Endothelial cell of umbilical vein (primary cell): ENCODE data around the gene NAP1L1. TPM values are rescaled to one million over a fixed set of nuclear protein-coding genes. Genes with fewer than 3 reads are reported as not detected.

Experiments
- BruUV-seq: library from RNA; stranded (reverse); fragments of 400-500 nt; replicated peaks from 2 replicates; lab custom pipeline; 2021; lab: Mats Ljungman, UMichigan
- CTCF ChIA-PET: fragments of 300-600, 350-600 bp; sonication (Branson Sonifier 250); formaldehyde crosslinking; loops from one replicate; lab custom pipeline; 2021; ENCODE audit warnings: antibody characterized with exemption, inconsistent platforms; lab: Charles Lee
- POLR2A ChIA-PET: fragments of 300-600, 350-600 bp; sonication (Branson Sonifier 250); formaldehyde crosslinking; loops from one replicate; lab custom pipeline; 2021; ENCODE audit warnings: antibody characterized with exemption, inconsistent platforms; lab: Charles Lee
- DNase-seq: peaks from one replicate; pipeline ENCODE4 v3.0.0-alpha.2; 2011; ENCODE audit warnings: low read depth, low spot score
- FAIRE-seq: peaks from 2 replicates; lab custom pipeline; 2011; peaks lifted over from hg19 to GRCh38; lab: Jason Lieb, UNC
- H2AFZ ChIP-seq: 2 replicates; pipeline ENCODE4 v1.6.0; 2012; ENCODE audit warnings: low read depth, low read length, control low read depth, inconsistent platforms
- H3K27ac ChIP-seq: 2 replicates; pipeline ENCODE4 v1.5.1; 2011; ENCODE audit warnings: low read depth, mild to moderate bottlenecking, control low read depth, low read length, moderate library complexity; ENCODE audit not compliant: insufficient read depth
- H3K27me3 ChIP-seq, 2 experiments: 2 replicates each; pipeline versions ENCODE4 v1.6.0 to v1.6.1; 2011; ENCODE audit warnings: low read length in 2 of 2, mixed read lengths in 1 of 2; ENCODE audit not compliant: control insufficient read depth in 2 of 2, insufficient read depth in 2 of 2
- H3K36me3 ChIP-seq, 2 experiments: 2 replicates in 1 of 2; 3 replicates in 1 of 2; pipeline ENCODE4 v1.5.1; 2011; ENCODE audit warnings: low read length in 2 of 2, mild to moderate bottlenecking in 1 of 2, moderate library complexity in 1 of 2; ENCODE audit not compliant: control insufficient read depth in 2 of 2, insufficient read depth in 2 of 2; ENCODE audit errors: extremely low read depth in 1 of 2
- H3K4me1 ChIP-seq: 3 replicates; pipeline ENCODE4 v1.5.1; 2011; ENCODE audit warnings: mild to moderate bottlenecking, low read length; ENCODE audit not compliant: control insufficient read depth, insufficient read depth; ENCODE audit errors: extremely low read depth
- H3K4me2 ChIP-seq: 2 replicates; pipeline ENCODE4 v1.6.1; 2011; ENCODE audit warnings: low read length, control low read depth, mixed read lengths; ENCODE audit not compliant: insufficient read depth
- H3K4me3 ChIP-seq, 3 experiments: fragments of 200-600 bp in 1 of 3; sonication (generic), shearing (Covaris generic) in 1 of 3; replicated peaks in 1 of 3; 2 replicates each; pipeline ENCODE4 v1.5.1; 2011 to 2016; ENCODE audit warnings: control low read depth in 3 of 3, low read length in 3 of 3, mild to moderate bottlenecking in 2 of 3, inconsistent platforms in 1 of 3, low read depth in 1 of 3, moderate library complexity in 1 of 3; ENCODE audit not compliant: insufficient read depth in 1 of 3
- H3K79me2 ChIP-seq: 2 replicates; pipeline ENCODE4 v1.6.0; 2012; ENCODE audit warnings: low read length, inconsistent platforms; ENCODE audit not compliant: control insufficient read depth, insufficient read depth
- H3K9ac ChIP-seq: replicated peaks from 2 replicates; pipeline ENCODE3; 2011; ENCODE audit warnings: low read length, control low read depth; ENCODE audit not compliant: insufficient read depth; ENCODE audit errors: extremely low read depth
- H3K9me1 ChIP-seq: replicated peaks from 3 replicates; pipeline ENCODE4 v1.6.0; 2011; ENCODE audit warnings: mild to moderate bottlenecking, low read length; ENCODE audit not compliant: control insufficient read depth, insufficient read depth; ENCODE audit errors: extremely low read depth
- H3K9me3 ChIP-seq: replicated peaks from 2 replicates; pipeline ENCODE4 v1.5.1; 2012; ENCODE audit warnings: low read length, inconsistent platforms; ENCODE audit not compliant: control insufficient read depth, insufficient read depth
- H4K20me1 ChIP-seq: replicated peaks from 2 replicates; pipeline ENCODE3; 2011; ENCODE audit warnings: mild to moderate bottlenecking, low read length; ENCODE audit not compliant: control insufficient read depth, insufficient read depth; ENCODE audit errors: extremely low read depth
- EZH2 ChIP-seq: IDR thresholded peaks from 2 replicates; pipeline ENCODE4 v1.6.1; 2012; ENCODE audit warnings: borderline replicate concordance, low read depth, mild to moderate bottlenecking, moderate library complexity, low read length, inconsistent platforms; ENCODE audit not compliant: severe bottlenecking
- FOS ChIP-seq: IDR thresholded peaks from 2 replicates; pipeline ENCODE4 v1.6.1; 2011; ENCODE audit warnings: mild to moderate bottlenecking, low read length, moderate library complexity, borderline replicate concordance; ENCODE audit not compliant: insufficient read depth
- GATA2 ChIP-seq: IDR thresholded peaks from 2 replicates; pipeline ENCODE4 v1.7.0; 2011; ENCODE audit warnings: low read depth, mild to moderate bottlenecking, moderate library complexity, mixed read lengths, low read length; ENCODE audit not compliant: insufficient read length, insufficient read depth
- JUN ChIP-seq: IDR thresholded peaks from 2 replicates; pipeline ENCODE4 v1.6.1; 2011; ENCODE audit warnings: borderline replicate concordance, low read depth; ENCODE audit not compliant: insufficient read length, insufficient read depth
- MAX ChIP-seq: IDR thresholded peaks from 2 replicates; pipeline ENCODE4 v1.6.1; 2011; ENCODE audit not compliant: insufficient read depth, insufficient read length
- MYC ChIP-seq: IDR thresholded peaks from one replicate; pipeline ENCODE4 v1.6.1; 2011; ENCODE audit warnings: mild to moderate bottlenecking, low read depth, low read length
- POLR2A ChIP-seq: IDR thresholded peaks from 2 replicates; pipeline ENCODE4 v1.6.1; 2012; ENCODE audit warnings: low read depth, mild to moderate bottlenecking, control low read depth, low read length
- POLR2AphosphoS5 ChIP-seq: IDR thresholded peaks from 2 replicates; pipeline ENCODE4 v1.6.1; 2012; ENCODE audit warnings: low read depth, mild to moderate bottlenecking, control low read depth, low read length, moderate library complexity; ENCODE audit not compliant: insufficient read depth
- dilution Hi-C: fragments of 300-500 bp; cut with MboI; formaldehyde crosslinking; loops from one replicate; pipeline ENCODE4 v1.15.0; 2019; ENCODE audit warnings: low sequenced_read_pairs; ENCODE audit not compliant: extremely low pct_ligation_motif_present
- intact Hi-C: fragments of 100-400 bp; cut with micrococcal nuclease; formaldehyde crosslinking; loops from one replicate; pipeline ENCODE4 v1.10.0; 2022
- polyA plus RNA-seq, 4 experiments: library from polyadenylated mRNA; depleted of rRNA in 3 of 4; stranded (reverse) in 3 of 4; unstranded in 1 of 4; fragments of >200 nt; gene quantifications; 2 replicates each; pipeline versions ENCODE4 v1.2.1 to v1.2.3, GENCODE V29; 2011 to 2012; ENCODE audit warnings: missing spikeins in 1 of 4
- total RNA-seq: library from RNA; stranded (reverse); gene quantifications from 2 replicates; pipeline ENCODE4 v1.2.3, GENCODE V29; 2021
- TF ChIP-seq, protein P1 (sequence below), 2 donors: IDR thresholded peaks; 1 replicate in 1 of 2; 2 replicates in 1 of 2; pipeline ENCODE4 v1.5.1; 2011; ENCODE audit warnings: low read length in 2 of 2, mild to moderate bottlenecking in 2 of 2, moderate library complexity in 2 of 2, control low read depth in 1 of 2, inconsistent platforms in 1 of 2, low read depth in 1 of 2; ENCODE audit not compliant: insufficient read depth in 1 of 2; ENCODE audit errors: extremely low read depth in 1 of 2

The NAP1L1 gene
- total and polyA plus RNA-seq, 2 donors (not counting 3 experiments of a cell fraction or from before 2014, with no cell fraction given) = 127 to 649 TPM

DNA sequence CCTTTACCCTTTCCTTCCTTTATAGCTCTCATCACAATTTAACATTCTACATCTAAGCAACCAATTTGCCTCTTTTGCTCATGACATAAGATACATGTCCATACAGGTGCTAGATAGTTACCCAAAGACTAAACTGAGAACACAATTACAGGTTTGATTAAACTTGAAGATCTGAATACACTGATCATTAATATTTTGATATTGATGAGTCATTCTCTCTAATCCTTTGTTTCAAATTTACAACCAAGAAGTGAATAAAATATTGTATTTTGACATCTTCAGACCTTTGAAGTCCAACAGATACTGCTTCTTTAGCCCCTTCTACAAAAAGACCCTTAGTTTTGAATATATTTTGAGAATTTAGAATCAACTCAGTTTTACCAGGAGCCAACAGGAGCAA is 2.6 kb downstream of the NAP1L1 start:
- ChIA-PET POLR2A (interaction anchor here (1.3 kb wide), 1 partner anchor 178 kb away, joined by 9 read pairs; no protein-coding TSS in a partner anchor), CTCF (interaction anchor here (1.0 to 5.6 kb wide), 4 partner anchors 9 to 266 kb away, joined by 3 to 30 read pairs (median 4); partner anchors contain the start of gene BBS10)
- no peaks in the 10 kb centered on the region for H3K9me1 ChIP-seq
- H2AFZ ChIP-seq = no peak overlapping the region
- dilution Hi-C loops (loop anchor here (25.0 kb wide), 1 partner anchor 255 kb away; the partner anchor contains the start of gene BBS10), intact Hi-C loops (loop anchor here (2.0 to 5.0 kb wide), 4 partner anchors 31 to 520 kb away; partner anchors contain the start of gene OSBPL8)
- no TSS peak for BruUV-seq
- no peaks in the 10 kb centered on the region for H3K9me3 ChIP-seq
- FAIRE-seq (no peak), DNase-seq (no peak)
- H3K4me3 ChIP-seq = peak overlapping the region in 1 of 3 experiments; percentile 99
- H3K27me3 ChIP-seq = no peaks in the 10 kb centered on the region
- H3K9ac ChIP-seq = peak overlapping the region; percentile 0
- peak overlapping the region; percentile 99 for H3K4me2 ChIP-seq
- no peaks in the 10 kb centered on the region for H3K36me3 ChIP-seq
- peaks cover 73% of the 10 kb centered on the region for H3K79me2 ChIP-seq
- TF ChIP-seq JUN (no peak), MAX (no peak), POLR2AphosphoS5 (no peak), FOS (peak; percentile 21), POLR2A (no peak), GATA2 (no peak), MYC (no peak), EZH2 (no peak)
- TF ChIP-seq, protein P1, sequence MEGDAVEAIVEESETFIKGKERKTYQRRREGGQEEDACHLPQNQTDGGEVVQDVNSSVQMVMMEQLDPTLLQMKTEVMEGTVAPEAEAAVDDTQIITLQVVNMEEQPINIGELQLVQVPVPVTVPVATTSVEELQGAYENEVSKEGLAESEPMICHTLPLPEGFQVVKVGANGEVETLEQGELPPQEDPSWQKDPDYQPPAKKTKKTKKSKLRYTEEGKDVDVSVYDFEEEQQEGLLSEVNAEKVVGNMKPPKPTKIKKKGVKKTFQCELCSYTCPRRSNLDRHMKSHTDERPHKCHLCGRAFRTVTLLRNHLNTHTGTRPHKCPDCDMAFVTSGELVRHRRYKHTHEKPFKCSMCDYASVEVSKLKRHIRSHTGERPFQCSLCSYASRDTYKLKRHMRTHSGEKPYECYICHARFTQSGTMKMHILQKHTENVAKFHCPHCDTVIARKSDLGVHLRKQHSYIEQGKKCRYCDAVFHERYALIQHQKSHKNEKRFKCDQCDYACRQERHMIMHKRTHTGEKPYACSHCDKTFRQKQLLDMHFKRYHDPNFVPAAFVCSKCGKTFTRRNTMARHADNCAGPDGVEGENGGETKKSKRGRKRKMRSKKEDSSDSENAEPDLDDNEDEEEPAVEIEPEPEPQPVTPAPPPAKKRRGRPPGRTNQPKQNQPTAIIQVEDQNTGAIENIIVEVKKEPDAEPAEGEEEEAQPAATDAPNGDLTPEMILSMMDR (IDR thresholded peaks at IDR 0.05; ENCODE audit: extremely low read depth in 1 of 2, insufficient read depth in 1 of 2, low read depth in 1 of 2, low read length in 2 of 2) = no peak
- peak overlapping the region; percentile 27 for H3K27ac ChIP-seq
- peaks cover 38% of the 10 kb centered on the region for H3K4me1 ChIP-seq
- peaks cover 16% of the 10 kb centered on the region for H4K20me1 ChIP-seq
